MCF 10A (cell line): ENCODE measurements around the gene ZNRD2. TPM values are rescaled to one million over a fixed set of nuclear protein-coding genes. Genes with fewer than 3 reads are reported as not detected.

Experiments used
- BruUV-seq: library from RNA; stranded (reverse); fragments of 400-500 nt; replicated peaks from 2 replicates; lab custom pipeline; 2021; lab: Mats Ljungman, UMichigan
- CTCF ChIA-PET: fragments of 300-600 bp; sonication (Branson Sonifier 250); formaldehyde crosslinking; extraction: SDS; loops from one replicate; lab custom pipeline; 2021; ENCODE audit warnings: antibody characterized with exemption, inconsistent platforms; lab: Yijun Ruan, JAX
- POLR2A ChIA-PET: fragments of 300-600, 350-650 bp; sonication (Branson Sonifier 250); formaldehyde crosslinking; extraction: SDS; loops from one replicate; lab custom pipeline; 2020; ENCODE audit warnings: antibody characterized with exemption, inconsistent platforms; lab: Yijun Ruan, JAX
- DNase-seq: peaks from one replicate; pipeline ENCODE4 v3.0.0-alpha.2; 2018; ENCODE audit not compliant: unreplicated experiment
- H3K27ac Mint-ChIP-seq: one replicate; pipeline ENCODE4 v1.8.0; 2022; ENCODE audit warnings: mild to moderate bottlenecking, low read depth, mixed read lengths; ENCODE audit not compliant: unreplicated experiment
- H3K27me3 Mint-ChIP-seq: one replicate; pipeline ENCODE4 v1.8.0; 2022; ENCODE audit warnings: mixed read lengths; ENCODE audit not compliant: insufficient read depth, unreplicated experiment
- H3K36me3 Mint-ChIP-seq: one replicate; pipeline ENCODE4 v1.8.0; 2022; ENCODE audit warnings: mild to moderate bottlenecking, moderate library complexity, mixed read lengths; ENCODE audit not compliant: insufficient read depth, unreplicated experiment
- H3K4me1 Mint-ChIP-seq: one replicate; pipeline ENCODE4 v1.8.0; 2022; ENCODE audit warnings: mixed read lengths; ENCODE audit not compliant: insufficient read depth, unreplicated experiment
- H3K4me3 Mint-ChIP-seq: one replicate; pipeline ENCODE4 v1.8.0; 2022; ENCODE audit warnings: mild to moderate bottlenecking, moderate library complexity, mixed read lengths; ENCODE audit not compliant: unreplicated experiment
- H3K9me3 Mint-ChIP-seq: one replicate; pipeline ENCODE4 v1.8.0; 2022; ENCODE audit warnings: mixed read lengths; ENCODE audit not compliant: unreplicated experiment
- intact Hi-C: fragments of 100-400 bp; cut with micrococcal nuclease; formaldehyde crosslinking; loops from 2 replicates; pipeline ENCODE4 v1.14.1; 2022
- total RNA-seq: library from RNA; stranded (reverse); gene quantifications from 2 replicates; pipeline ENCODE4 v1.2.3, GENCODE V29; 2022
- TF ChIP-seq, protein P1 (sequence below): fragments of 200-600 bp; IDR thresholded peaks from one replicate; pipeline ENCODE4 v1.8.0; 2022; ENCODE audit warnings: antibody characterized with exemption, mild to moderate bottlenecking; ENCODE audit not compliant: unreplicated experiment

Gene ZNRD2
- total RNA-seq, 1 experiment from 2014 or later, result 65.4 TPM

DNA sequence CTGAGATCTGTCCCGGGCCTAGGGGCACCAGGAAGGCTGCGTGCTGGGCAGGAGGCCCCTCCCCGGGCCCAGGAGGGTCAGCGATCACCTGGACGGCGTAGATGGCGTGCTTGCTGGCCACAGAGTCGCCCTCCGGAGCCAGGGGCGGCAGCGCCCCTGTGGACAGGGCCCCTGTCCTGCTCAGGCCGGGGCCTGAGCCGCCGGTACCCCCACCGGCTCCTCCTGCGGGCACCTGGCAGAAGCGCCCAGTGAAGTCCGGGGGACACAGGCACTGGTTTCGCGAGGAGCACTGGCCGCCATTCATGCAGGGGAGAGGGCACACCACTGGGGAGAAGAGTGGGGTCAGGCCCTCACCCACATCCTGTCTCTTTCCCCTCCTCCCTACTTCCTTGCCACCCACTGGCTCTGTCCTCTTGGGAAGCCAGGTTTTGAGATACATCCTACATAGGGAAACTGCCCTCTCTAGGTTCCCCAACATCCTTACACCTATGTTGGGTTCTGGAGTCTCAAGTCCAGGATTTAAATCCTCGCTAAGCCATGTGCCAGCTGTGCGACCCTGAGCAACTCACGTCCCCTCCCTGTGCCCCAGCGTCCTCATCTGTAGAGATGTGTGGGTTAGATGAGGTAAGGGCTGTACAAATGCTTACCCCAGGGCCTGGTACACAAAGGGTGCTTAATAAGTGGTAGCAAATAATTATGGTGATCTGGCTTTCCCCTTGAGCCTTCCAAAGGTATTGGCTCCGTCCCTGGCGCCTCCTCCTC is 16.0 kb upstream of the ZNRD2 start:
- Mint-ChIP-seq H3K4me1 (peaks cover 27% of the 10 kb centered on the region), H3K27me3 (no peaks in the 10 kb centered on the region), H3K36me3 (no peaks in the 10 kb centered on the region), H3K4me3 (no peak overlapping the region), H3K9me3 (no peaks in the 10 kb centered on the region), H3K27ac (no peak overlapping the region)
- ChIA-PET POLR2A (interaction anchor here (1.2 kb wide), 1 partner anchor 9 kb away, joined by 4 read pairs; no protein-coding TSS in a partner anchor), CTCF (interaction anchor here (1.5 kb wide), 1 partner anchor 13 kb away, joined by 7 read pairs; no protein-coding TSS in a partner anchor)
- BruUV-seq, result no TSS peak
- intact Hi-C loops, result no loop called here
- DNase-seq, result no peak
- TF ChIP-seq, protein P1, sequence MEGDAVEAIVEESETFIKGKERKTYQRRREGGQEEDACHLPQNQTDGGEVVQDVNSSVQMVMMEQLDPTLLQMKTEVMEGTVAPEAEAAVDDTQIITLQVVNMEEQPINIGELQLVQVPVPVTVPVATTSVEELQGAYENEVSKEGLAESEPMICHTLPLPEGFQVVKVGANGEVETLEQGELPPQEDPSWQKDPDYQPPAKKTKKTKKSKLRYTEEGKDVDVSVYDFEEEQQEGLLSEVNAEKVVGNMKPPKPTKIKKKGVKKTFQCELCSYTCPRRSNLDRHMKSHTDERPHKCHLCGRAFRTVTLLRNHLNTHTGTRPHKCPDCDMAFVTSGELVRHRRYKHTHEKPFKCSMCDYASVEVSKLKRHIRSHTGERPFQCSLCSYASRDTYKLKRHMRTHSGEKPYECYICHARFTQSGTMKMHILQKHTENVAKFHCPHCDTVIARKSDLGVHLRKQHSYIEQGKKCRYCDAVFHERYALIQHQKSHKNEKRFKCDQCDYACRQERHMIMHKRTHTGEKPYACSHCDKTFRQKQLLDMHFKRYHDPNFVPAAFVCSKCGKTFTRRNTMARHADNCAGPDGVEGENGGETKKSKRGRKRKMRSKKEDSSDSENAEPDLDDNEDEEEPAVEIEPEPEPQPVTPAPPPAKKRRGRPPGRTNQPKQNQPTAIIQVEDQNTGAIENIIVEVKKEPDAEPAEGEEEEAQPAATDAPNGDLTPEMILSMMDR, result no peak

DNA sequence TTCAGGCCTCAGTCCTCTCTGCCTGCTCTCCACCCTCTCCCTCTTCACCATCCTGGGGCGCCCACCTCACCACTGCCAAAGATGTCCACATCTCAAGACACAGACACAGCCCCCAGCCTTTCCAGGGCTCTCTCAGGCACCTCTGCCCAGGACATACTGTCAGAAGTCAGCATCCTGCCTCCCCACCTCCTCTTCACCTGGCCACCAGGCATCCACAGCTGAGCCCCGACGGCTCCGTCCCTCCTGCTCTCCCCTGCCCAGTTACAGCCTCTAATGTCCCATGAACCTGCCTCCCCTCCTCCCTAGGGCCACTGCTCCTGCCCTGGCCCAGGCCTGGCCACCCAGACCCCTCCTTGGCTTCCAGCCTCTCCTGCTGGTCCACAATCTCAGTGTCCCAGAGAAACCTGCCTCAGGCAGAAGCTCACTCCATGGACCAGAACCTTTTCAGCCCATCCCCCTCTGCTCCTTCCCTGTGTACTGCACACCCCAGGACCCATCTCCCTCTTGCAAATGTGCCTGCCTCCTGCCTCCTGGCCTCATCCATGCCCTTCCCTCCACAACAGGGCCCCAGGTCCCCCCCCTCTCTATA is 15.3 kb upstream of the ZNRD2 start:
- CTCF ChIA-PET, result interaction anchor here (0.6 to 1.5 kb wide), 8 partner anchors 10 to 173 kb away, joined by 3 to 7 read pairs (median 3); no protein-coding TSS in a partner anchor
- POLR2A ChIA-PET, result interaction anchor here (0.6 to 1.2 kb wide), 4 partner anchors 10 to 21 kb away, joined by 3 to 4 read pairs (median 3); partner anchors contain the start of genes EHBP1L1 and FAM89B
- H3K27ac Mint-ChIP-seq, result peak overlapping the region; percentile 46
- no peaks in the 10 kb centered on the region for H3K9me3 Mint-ChIP-seq
- H3K36me3 Mint-ChIP-seq, result no peaks in the 10 kb centered on the region
- TF ChIP-seq, protein P1, result no peak
- DNase-seq, result no peak
- H3K4me1 Mint-ChIP-seq, result peaks cover 32% of the 10 kb centered on the region
- BruUV-seq, result no TSS peak
- intact Hi-C loops, result no loop called here
- H3K27me3 Mint-ChIP-seq, result no peaks in the 10 kb centered on the region
- peak overlapping the region; percentile 10 for H3K4me3 Mint-ChIP-seq

DNA sequence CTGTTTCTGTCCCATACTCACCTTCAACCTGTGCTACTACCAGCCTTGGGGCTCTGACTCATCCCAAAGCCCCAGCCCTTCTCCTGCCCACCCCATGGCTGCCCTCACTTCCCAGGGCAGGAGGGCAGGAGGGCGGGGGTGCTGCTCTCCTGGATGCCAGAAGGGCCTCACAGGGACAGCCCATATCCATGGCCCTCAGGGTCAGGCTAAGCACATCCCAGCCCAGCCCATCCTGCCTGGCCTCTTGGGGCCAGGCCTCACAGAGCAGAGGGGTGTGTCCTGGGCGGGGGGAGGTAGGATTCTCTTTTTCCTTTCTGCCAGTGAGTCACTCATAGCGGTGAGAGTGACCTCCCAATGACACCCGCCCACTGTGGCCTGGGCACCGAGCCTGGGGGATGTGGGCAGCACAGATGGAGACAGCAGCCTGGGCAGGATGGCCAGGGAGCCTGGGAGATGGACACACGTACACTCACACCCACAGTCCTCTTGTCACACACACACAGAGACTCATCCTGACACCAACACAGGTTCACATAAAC is 14.5 kb upstream of the ZNRD2 start:
- TF ChIP-seq, protein P1, result no peak
- ChIA-PET CTCF (interaction anchor here (0.6 to 1.5 kb wide), 7 partner anchors 11 to 174 kb away, joined by 3 to 7 read pairs (median 3); no protein-coding TSS in a partner anchor), POLR2A (interaction anchor here (0.6 to 1.3 kb wide), 5 partner anchors 11 to 60 kb away, joined by 3 to 5 read pairs (median 3); partner anchors contain the start of genes EHBP1L1, FAM89B and PCNX3)
- Mint-ChIP-seq H3K4me1 (peaks cover 40% of the 10 kb centered on the region), H3K27ac (no peak overlapping the region), H3K9me3 (no peaks in the 10 kb centered on the region), H3K36me3 (no peaks in the 10 kb centered on the region), H3K4me3 (peak overlapping the region; percentile 45), H3K27me3 (no peaks in the 10 kb centered on the region)
- DNase-seq, result peak; percentile 95
- intact Hi-C loops, result loop anchor here (2.0 kb wide), 1 partner anchor 15 kb away; no protein-coding TSS in a partner anchor
- BruUV-seq, result no TSS peak
